Activated CD8-positive, alpha-beta T cell treated with anti-CD3 and anti-CD28 coated beads, Interleukin-2, amount 10 ng/mL, durations not matched to agents 7 days and 5 days (primary cell): ENCODE data around the gene TAS1R2. TPM values are rescaled to one million over a fixed set of nuclear protein-coding genes. Genes with fewer than 3 reads are reported as not detected.
"Not testable (repeated sequence)": the region's sequence is repeated elsewhere in the genome, so short reads cannot be mapped to it uniquely, and the experiment has no call there.

ENCODE experiments used
- ATAC-seq: fragments of 150-1000 bp; cut with Tn5 transposase; one replicate; pipeline ENCODE4 v1.10.0; 2021; ENCODE audit warnings: moderate library complexity
- CTCF ChIA-PET: fragments of 350-600 bp; sonication (Branson Sonifier 250); formaldehyde crosslinking; loops from one replicate; lab custom pipeline; 2021; ENCODE audit warnings: antibody characterized with exemption; lab: Charles Lee
- POLR2A ChIA-PET: fragments of 350-600 bp; sonication (Branson Sonifier 250); formaldehyde crosslinking; loops from one replicate; lab custom pipeline; 2021; ENCODE audit warnings: antibody characterized with exemption; lab: Charles Lee
- DNase-seq: peaks from one replicate; pipeline ENCODE4 v3.0.0-alpha.2; 2020
- H3K27ac Mint-ChIP-seq: one replicate; pipeline ENCODE4 v1.8.0; 2021; ENCODE audit warnings: mild to moderate bottlenecking, mixed read lengths
- H3K27me3 Mint-ChIP-seq: one replicate; pipeline ENCODE4 v1.8.0; 2021; ENCODE audit warnings: low read depth, mixed read lengths
- H3K36me3 Mint-ChIP-seq: one replicate; pipeline ENCODE4 v1.8.0; 2021; ENCODE audit warnings: low read depth, mixed read lengths
- H3K4me1 Mint-ChIP-seq: one replicate; pipeline ENCODE4 v1.8.0; 2021; ENCODE audit warnings: low read depth, mixed read lengths
- H3K4me3 Mint-ChIP-seq: one replicate; pipeline ENCODE4 v1.8.0; 2021; ENCODE audit warnings: mild to moderate bottlenecking, mixed read lengths
- H3K9me3 Mint-ChIP-seq: one replicate; pipeline ENCODE4 v1.8.0; 2022; ENCODE audit warnings: mixed read lengths; ENCODE audit not compliant: insufficient read depth
- total RNA-seq, 2 experiments: library from RNA; stranded (reverse); gene quantifications; one replicate each; pipeline ENCODE4 v1.2.3, GENCODE V29; 2021

TAS1R2 gene
- total RNA-seq, 2 experiments from 2014 or later, result not detected

DNA sequence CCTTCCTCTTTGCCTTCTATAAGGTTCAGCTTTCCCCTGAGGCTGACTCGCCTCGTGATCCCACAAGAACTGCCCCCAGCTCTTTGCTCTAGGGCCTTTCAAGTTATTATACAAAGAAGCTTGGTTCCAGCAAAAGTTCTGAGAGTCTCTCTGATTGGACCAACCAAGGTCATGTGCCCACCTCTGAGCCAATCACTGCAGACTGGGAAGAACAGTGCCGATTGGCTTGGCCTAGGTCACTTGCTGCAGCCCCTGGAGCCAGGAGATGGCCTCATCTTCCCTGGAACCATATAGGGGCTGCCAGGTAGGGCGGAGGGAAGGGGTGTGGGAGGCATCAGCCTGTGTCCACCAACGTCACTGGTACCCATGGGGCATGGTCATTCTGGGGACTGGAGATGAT lies 22.8 kb downstream of the TAS1R2 start:
- CTCF ChIA-PET, result no interaction called here
- DNase-seq (no peak), ATAC-seq (no peak)
- no peak overlapping the region for H3K4me3 Mint-ChIP-seq
- H3K36me3 Mint-ChIP-seq, result no peaks in the 10 kb centered on the region
- no peaks in the 10 kb centered on the region for H3K4me1 Mint-ChIP-seq
- no peaks in the 10 kb centered on the region for H3K27me3 Mint-ChIP-seq
- POLR2A ChIA-PET, result no interaction called here
- H3K27ac Mint-ChIP-seq, result no peak overlapping the region
- H3K9me3 Mint-ChIP-seq, result no peaks in the 10 kb centered on the region

DNA sequence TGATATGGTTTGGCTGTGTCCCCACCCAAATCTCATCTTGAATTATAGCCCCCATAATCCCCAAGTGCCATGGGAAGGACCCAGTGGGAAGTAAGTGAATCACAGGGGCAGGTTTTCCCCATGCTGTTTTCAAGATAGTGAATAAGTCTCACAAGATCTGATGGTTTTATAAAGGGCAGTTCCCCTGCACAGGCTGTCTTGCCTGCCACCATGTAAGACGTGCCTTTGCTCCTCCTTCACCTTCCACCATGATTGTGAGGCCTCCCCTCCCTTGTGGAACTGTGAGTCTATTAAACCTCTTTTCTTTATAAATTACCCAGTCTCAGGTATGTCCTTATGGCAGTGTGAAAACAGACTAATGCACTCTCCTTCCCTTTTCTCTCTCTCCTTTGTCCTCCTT lies 27.1 kb downstream of the TAS1R2 start:
- POLR2A ChIA-PET, H3K9me3 Mint-ChIP-seq, H3K36me3 Mint-ChIP-seq, H3K27ac Mint-ChIP-seq, ATAC-seq, H3K4me3 Mint-ChIP-seq, H3K4me1 Mint-ChIP-seq, DNase-seq, H3K27me3 Mint-ChIP-seq, CTCF ChIA-PET: not testable (repeated sequence)

DNA sequence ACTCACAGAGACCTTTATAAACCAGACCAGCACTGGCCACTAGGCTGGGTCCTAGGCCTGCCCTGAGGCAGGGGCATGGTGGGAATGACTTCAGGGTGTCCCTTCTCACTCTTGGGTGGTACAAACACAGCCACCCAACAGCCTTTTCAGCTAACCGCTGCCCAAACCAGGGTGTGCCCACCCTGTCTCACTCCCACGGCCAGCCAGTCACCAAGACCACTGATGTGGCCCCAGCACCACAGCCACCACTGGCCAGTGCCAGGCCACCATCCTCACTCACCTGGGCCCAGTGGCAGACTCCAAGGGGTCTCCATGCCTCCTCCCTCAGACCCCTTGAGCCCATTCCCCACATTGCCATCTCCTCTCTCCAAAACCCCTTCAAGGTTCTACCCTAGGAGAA lies 27.8 kb downstream of the TAS1R2 start:
- no peak overlapping the region for H3K27ac Mint-ChIP-seq
- CTCF ChIA-PET, result no interaction called here
- H3K4me3 Mint-ChIP-seq, result no peak overlapping the region
- no peaks in the 10 kb centered on the region for H3K9me3 Mint-ChIP-seq
- no peaks in the 10 kb centered on the region for H3K4me1 Mint-ChIP-seq
- no peak for DNase-seq
- ATAC-seq, result no peak
- POLR2A ChIA-PET, result no interaction called here
- H3K36me3 Mint-ChIP-seq, result no peaks in the 10 kb centered on the region
- no peaks in the 10 kb centered on the region for H3K27me3 Mint-ChIP-seq

DNA sequence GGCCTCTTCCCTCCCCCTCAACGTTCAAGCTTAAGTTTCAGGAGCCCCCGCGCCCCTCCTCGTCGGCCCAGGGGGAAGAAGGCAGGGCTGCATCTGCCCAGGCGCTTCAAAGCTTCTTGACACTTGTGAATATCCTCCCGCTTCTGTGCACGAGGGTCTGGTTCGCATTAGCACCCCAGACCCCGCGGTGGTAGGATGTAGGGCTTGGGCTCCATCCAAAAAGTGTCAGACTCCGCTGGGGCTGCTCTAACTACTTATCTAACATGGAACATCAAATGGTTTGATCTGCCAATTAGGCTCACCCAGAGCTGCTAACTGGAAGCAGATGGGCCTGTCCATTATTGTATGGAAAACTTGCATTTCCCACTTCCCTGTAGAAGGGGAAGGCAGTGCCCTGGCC lies 28.9 kb downstream of the TAS1R2 start:
- ChIA-PET POLR2A (no interaction called here), CTCF (no interaction called here)
- no peaks in the 10 kb centered on the region for H3K36me3 Mint-ChIP-seq
- DNase-seq (no peak), ATAC-seq (no peak)
- H3K9me3 Mint-ChIP-seq, result no peaks in the 10 kb centered on the region
- no peaks in the 10 kb centered on the region for H3K27me3 Mint-ChIP-seq
- H3K4me1 Mint-ChIP-seq, result no peaks in the 10 kb centered on the region
- H3K4me3 Mint-ChIP-seq, result no peak overlapping the region
- no peak overlapping the region for H3K27ac Mint-ChIP-seq

GRCh38 chr1:18829671-18830070 lies 29.8 kb downstream of the TAS1R2 start:
- ATAC-seq, result no peak
- ChIA-PET CTCF (no interaction called here), POLR2A (no interaction called here)
- DNase-seq, result no peak
- Mint-ChIP-seq H3K27me3 (no peaks in the 10 kb centered on the region), H3K4me1 (no peaks in the 10 kb centered on the region), H3K27ac (no peak overlapping the region), H3K4me3 (no peak overlapping the region), H3K36me3 (no peaks in the 10 kb centered on the region), H3K9me3 (no peaks in the 10 kb centered on the region)

DNA sequence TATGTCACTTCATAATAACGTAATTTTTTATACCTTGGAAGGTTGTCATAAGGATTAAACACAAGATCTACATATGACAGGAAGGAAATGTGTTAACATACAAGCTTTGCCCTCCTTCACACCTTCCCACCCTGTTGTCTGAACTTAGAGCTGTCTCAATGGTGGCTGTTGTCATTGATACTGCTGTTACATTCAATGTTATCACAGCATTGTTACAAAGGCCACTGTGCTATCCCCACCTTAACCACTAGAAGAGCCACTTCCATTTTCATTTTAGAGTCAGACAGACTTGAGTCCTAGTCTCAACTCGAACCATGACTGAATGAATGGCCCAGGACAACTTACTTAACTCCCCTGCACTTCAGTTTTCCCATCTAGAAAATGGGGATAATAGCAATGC lies 31.2 kb downstream of the TAS1R2 start:
- DNase-seq, result no peak
- ATAC-seq, result no peak
- ChIA-PET CTCF (no interaction called here), POLR2A (no interaction called here)
- no peak overlapping the region for H3K4me3 Mint-ChIP-seq
- no peak overlapping the region for H3K27ac Mint-ChIP-seq
- H3K36me3 Mint-ChIP-seq, result no peaks in the 10 kb centered on the region
- H3K9me3 Mint-ChIP-seq, result no peaks in the 10 kb centered on the region
- no peaks in the 10 kb centered on the region for H3K4me1 Mint-ChIP-seq
- no peaks in the 10 kb centered on the region for H3K27me3 Mint-ChIP-seq

DNA sequence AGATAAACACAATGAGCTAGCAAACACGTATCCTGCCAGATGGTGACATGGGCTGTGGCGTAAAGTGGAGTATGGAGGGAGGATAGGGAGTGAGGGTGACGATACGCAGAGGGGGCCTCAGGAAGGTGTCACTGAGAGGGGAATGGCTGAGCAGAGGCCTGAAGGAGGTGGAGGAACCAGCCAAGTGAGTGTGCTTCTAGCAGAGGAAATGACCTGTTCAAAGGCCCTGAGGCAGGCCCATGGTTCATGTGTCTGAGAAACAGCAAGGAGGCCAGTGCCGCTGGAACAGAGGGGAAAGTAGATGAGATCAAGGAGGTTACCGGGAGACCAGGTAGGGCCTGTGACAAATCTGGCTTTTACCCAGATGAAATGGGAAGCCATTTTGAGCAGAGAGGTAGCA lies 36.0 kb downstream of the TAS1R2 start:
- no peaks in the 10 kb centered on the region for H3K9me3 Mint-ChIP-seq
- CTCF ChIA-PET, result interaction anchor here (2.0 kb wide), 1 partner anchor 226 kb away, joined by 9 read pairs; no protein-coding TSS in a partner anchor
- POLR2A ChIA-PET, result no interaction called here
- H3K27ac Mint-ChIP-seq, result no peak overlapping the region
- no peak for DNase-seq
- H3K27me3 Mint-ChIP-seq, result peaks cover 14% of the 10 kb centered on the region
- H3K36me3 Mint-ChIP-seq, result no peaks in the 10 kb centered on the region
- ATAC-seq, result no peak
- no peak overlapping the region for H3K4me3 Mint-ChIP-seq
- H3K4me1 Mint-ChIP-seq, result no peaks in the 10 kb centered on the region

DNA sequence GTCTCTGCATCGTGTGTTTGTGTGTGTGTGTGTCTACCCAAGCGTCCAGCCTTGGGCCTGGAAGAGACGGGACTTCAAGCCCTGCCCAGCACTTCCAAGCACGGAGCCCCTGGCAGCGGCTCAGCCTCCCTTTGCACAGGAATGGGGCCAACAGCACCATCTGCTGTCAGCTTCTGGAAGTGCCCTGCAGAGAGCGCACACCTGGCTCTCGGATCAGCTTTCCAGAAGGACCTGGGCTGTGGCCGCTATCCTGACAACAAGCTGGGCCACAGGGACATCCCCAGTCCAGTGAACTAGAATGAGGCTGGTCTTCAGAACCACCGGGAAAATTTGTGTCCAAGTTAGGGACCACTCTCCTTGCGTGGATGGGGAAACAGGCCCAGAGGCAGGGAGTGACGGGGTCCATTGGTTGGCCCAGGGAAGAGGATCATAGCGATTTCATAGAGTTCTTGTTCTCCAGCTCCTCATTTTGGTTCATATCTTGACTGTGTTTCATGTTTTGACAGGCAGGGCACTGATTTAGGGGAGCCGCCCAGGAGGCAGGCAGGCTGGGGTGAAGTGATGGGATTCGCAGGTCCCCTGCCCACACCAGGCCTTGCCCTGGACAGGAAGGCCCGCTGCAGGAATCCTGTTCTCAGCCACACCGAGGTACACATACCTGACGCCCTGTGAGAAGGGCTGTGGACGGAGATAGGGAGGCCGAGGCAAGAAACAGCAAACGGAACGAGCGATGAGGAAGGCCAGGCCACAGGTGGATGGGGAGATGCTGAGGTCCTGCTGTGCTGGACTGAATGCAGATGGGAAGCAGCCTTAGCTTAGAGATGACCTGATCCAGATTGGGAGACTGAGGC lies 38.4 kb downstream of the TAS1R2 start:
- DNase-seq (peak; percentile 64), ATAC-seq (peak; percentile 67)
- no peak overlapping the region for H3K4me3 Mint-ChIP-seq
- POLR2A ChIA-PET, result no interaction called here
- CTCF ChIA-PET, result interaction anchor here (0.8 to 1.8 kb wide), 8 partner anchors 10 to 420 kb away, joined by 3 to 21 read pairs (median 3); no protein-coding TSS in a partner anchor
- H3K27ac Mint-ChIP-seq, result no peak overlapping the region
- H3K4me1 Mint-ChIP-seq, result no peaks in the 10 kb centered on the region
- H3K9me3 Mint-ChIP-seq, result no peaks in the 10 kb centered on the region
- no peaks in the 10 kb centered on the region for H3K36me3 Mint-ChIP-seq
- H3K27me3 Mint-ChIP-seq, result peaks cover 30% of the 10 kb centered on the region

- POLR2A ChIA-PET, result no interaction called here
- DNase-seq (no peak), ATAC-seq (no peak)
- Mint-ChIP-seq H3K27me3 (peaks cover 32% of the 10 kb centered on the region), H3K9me3 (no peaks in the 10 kb centered on the region), H3K27ac (no peak overlapping the region), H3K4me3 (no peak overlapping the region), H3K4me1 (no peaks in the 10 kb centered on the region), H3K36me3 (no peaks in the 10 kb centered on the region)
- CTCF ChIA-PET, result interaction anchor here (1.0 to 1.8 kb wide), 5 partner anchors 14 to 223 kb away, joined by 3 to 21 read pairs (median 3); no protein-coding TSS in a partner anchor
These were observed 39.3 kb downstream of the TAS1R2 start for GRCh38 chr1:18819986-18820790.

DNA sequence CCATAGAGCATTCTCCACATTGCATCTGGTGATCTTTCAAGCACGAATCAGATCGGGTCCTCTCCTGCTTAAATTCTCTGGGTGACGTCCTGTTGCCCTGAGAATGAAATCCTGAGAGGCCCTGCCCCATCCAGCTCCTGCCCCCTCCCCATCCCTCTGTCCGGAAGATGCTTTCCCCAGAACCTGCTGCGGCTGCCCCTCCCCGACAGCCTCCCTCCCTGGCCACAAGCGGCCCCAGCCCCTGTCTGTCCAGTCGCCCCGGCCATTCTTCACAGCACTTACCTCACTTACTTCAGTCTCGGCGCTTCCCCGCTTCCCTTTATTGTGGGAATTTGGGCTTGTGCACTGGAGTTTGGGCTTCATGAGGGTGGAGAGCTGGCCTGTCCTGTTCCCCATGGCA lies 40.3 kb downstream of the TAS1R2 start:
- ChIA-PET CTCF (interaction anchor here (1.2 kb wide), 1 partner anchor 222 kb away, joined by 4 read pairs; no protein-coding TSS in a partner anchor), POLR2A (interaction anchor here (0.6 kb wide), 1 partner anchor 30 kb away, joined by 3 read pairs; no protein-coding TSS in a partner anchor)
- peaks cover 32% of the 10 kb centered on the region for H3K27me3 Mint-ChIP-seq
- DNase-seq, result no peak
- H3K4me3 Mint-ChIP-seq, result no peak overlapping the region
- no peaks in the 10 kb centered on the region for H3K4me1 Mint-ChIP-seq
- no peak for ATAC-seq
- H3K27ac Mint-ChIP-seq, result no peak overlapping the region
- no peaks in the 10 kb centered on the region for H3K9me3 Mint-ChIP-seq
- H3K36me3 Mint-ChIP-seq, result no peaks in the 10 kb centered on the region

GRCh38 chr1:18817795-18818435 lies 41.5 kb downstream of the TAS1R2 start:
- H3K27ac Mint-ChIP-seq, result no peak overlapping the region
- H3K36me3 Mint-ChIP-seq, result no peaks in the 10 kb centered on the region
- no peak for DNase-seq
- H3K4me1 Mint-ChIP-seq, result no peaks in the 10 kb centered on the region
- no peak overlapping the region for H3K4me3 Mint-ChIP-seq
- H3K9me3 Mint-ChIP-seq, result no peaks in the 10 kb centered on the region
- ChIA-PET CTCF (no interaction called here), POLR2A (no interaction called here)
- no peak for ATAC-seq
- peaks cover 32% of the 10 kb centered on the region for H3K27me3 Mint-ChIP-seq
